NCI-H2227 (cell line): ENCODE results near the gene HSD17B4.
"Not testable (repeated sequence)": the region's sequence is repeated elsewhere in the genome, so short reads cannot be mapped to it uniquely, and the experiment has no call there.

Experiments
- DNase-seq: peaks from one replicate; lab custom pipeline; 2025; ENCODE audit not compliant: unreplicated experiment; lab: John Stamatoyannopoulos, UW

The HSD17B4 gene

DNA sequence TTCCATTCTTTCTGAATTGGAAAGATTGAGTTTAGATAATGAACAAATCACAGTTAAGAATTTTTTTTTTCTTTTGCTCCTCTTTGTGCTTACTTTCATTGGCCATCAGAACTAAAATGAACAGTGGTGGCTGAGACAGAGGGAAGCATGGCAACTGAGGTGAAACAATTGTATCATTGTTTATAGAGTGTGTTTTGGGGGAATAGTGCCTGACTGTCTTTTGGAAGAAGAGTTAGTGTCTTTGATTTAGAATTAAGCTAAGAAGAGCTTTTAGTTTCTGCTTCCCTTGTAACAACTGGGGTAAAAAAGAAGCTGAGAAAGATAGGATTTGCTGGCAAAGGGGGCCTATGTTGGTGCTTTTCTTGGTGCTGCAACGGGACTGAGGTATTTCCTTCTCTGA, 24.0 kb downstream of the HSD17B4 start:
- DNase-seq, result no peak

- DNase-seq, result no peak
Observed at GRCh38 chr5:119478781-119479180, 26.5 kb downstream of the HSD17B4 start.

- DNase-seq, result not testable (repeated sequence)
Observed at GRCh38 chr5:119480629-119481028, 28.3 kb downstream of the HSD17B4 start.

DNA sequence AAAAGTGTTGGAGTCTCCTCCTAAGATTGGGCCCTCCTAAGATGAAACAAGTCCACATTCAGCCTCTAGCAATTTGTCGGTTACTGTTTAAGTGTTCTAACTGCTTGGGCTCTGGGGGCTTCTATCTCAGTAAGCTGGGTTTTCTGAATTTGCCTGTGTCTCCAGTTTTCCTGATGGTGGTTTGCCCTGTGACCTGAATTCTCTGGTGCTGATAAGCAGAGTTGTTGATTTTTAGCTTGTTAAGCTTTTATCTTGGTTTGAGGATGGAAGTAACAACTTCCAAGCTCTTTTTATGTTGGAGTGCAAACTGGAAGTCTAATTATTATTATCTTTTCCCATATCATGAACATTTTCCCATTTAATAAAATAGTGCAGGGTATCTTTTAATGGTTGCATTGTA, 30.9 kb downstream of the HSD17B4 start:
- DNase-seq, result no peak

- no peak for DNase-seq
Observed at GRCh38 chr5:119484884-119485283, 32.6 kb downstream of the HSD17B4 start.

- no peak for DNase-seq
Observed at GRCh38 chr5:119501671-119502179, 49.4 kb downstream of the HSD17B4 start.

GRCh38 chr5:119503939-119504338, 51.6 kb downstream of the HSD17B4 start:
- not testable (repeated sequence) for DNase-seq

DNA sequence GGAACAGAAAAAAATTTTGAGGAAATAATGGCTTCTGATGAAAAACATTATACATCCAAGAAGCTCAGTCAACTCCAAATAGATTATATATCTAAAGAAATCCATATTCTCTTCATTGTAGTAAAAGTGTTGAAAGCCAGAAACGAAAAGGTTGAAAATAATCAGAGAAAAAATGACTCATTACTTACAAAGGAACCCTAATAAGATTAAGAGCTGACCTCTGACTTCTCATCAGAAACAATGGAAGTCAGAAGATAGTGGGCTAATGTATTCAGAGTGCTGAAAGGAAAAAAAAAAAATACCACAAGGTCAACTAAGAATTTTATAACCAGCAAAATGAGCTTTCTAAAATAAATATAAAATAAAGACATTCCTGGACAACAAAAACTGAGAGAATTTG, 60.0 kb downstream of the HSD17B4 start:
- DNase-seq, result no peak

GRCh38 chr5:119515192-119515591, 62.9 kb downstream of the HSD17B4 start:
- no peak for DNase-seq

- not testable (repeated sequence) for DNase-seq
Observed at GRCh38 chr5:119517115-119517514, 64.8 kb downstream of the HSD17B4 start.

GRCh38 chr5:119521232-119521631, 68.9 kb downstream of the HSD17B4 start:
- DNase-seq, result no peak

DNA sequence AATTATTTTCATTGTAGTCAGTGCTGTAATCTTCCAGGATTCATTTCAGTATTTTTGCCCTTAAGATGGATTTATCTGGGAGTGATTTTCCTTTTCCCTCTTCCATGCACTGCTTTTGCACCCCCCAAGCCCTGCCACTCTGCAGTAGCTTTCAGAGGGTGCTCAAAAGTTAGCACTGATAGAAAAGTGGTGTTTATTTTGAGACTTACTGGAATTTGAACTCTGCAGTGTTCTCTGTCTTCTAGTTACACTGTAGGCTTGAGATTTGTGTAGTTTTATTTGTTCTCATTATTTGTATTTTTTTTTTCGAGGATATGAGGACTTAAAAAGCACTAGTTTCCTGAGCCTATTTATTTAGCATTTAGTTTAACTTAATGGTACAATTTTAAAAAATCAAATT, 70.5 kb downstream of the HSD17B4 start:
- no peak for DNase-seq

DNA sequence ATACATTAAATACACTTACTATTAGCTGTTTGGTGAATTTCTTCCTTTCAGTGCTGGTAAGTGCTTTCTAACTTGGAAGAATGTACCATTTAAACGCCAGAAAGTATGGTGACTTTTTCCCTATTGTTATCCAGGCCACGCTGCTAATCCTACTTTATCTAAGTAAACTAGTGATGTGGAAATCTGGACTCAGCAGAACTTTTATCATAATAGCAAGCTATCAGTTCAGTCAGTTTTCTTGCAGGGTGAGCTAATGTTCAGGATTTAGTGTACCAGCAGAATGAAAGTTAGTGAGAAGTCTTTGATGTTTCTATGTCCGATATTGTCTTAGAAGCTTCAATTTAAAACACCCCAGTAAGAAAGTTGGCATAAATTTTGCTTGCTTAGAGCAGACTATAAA, 72.2 kb downstream of the HSD17B4 start:
- no peak for DNase-seq

DNA sequence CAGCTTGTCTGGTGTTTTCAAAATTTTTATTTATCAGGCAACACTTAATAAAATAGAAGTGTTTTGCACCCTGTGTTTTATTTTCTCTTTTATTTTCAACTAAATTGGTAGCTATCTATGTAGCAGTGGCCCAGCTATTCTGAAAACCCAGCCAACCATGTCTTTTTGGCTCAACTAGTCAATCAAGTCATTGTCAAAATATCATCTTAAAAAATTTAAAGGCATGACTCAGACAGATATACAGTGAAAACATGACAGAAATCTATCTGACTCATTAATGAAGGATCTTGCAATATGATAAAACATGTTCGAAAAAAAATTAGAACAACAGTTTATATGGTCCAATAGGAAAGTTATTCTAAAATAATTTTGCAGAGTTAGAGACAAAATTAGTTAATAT, 75.1 kb downstream of the HSD17B4 start:
- DNase-seq, result no peak

DNA sequence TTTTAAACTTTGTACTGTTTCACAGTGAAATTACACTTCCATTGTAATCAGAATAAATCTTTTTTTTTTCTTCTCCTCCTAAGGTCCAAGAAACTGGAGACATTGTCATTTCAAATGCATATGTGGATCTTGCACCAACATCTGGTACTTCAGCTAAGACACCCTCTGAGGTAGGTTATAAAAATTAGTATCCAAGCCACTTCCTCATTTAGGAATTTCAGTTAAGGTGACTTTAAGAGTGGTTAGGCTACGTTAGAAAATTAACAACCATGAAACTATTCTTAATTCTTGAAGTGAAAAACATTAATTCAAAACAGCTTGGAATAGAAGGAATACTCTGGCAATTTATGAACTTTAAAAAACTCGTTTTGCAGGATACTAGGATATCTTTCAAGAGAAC, 77.5 kb downstream of the HSD17B4 start:
- DNase-seq, result no peak

- no peak for DNase-seq
Observed at GRCh38 chr5:119532637-119533036, 80.3 kb downstream of the HSD17B4 start.

- DNase-seq, result no peak
Observed at GRCh38 chr5:119537704-119538103, 85.4 kb downstream of the HSD17B4 start.

DNA sequence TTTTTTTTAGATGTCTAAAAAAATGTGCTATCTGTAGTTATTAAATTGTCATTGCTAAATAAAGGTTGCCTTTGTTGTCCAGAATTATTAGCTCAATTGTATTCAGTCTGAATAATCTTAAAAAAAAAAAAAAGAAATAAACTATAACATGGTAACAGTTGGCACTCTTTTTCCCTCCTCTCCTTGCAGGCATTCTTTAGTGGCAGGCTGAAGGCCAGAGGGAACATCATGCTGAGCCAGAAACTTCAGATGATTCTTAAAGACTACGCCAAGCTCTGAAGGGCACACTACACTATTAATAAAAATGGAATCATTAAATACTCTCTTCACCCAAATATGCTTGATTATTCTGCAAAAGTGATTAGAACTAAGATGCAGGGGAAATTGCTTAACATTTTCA, 89.4 kb downstream of the HSD17B4 start:
- DNase-seq, result no peak

GRCh38 chr5:119551819-119552218, 99.5 kb downstream of the HSD17B4 start:
- no peak for DNase-seq

GRCh38 chr5:119554597-119554996, 102.3 kb downstream of the HSD17B4 start:
- no peak for DNase-seq

DNA sequence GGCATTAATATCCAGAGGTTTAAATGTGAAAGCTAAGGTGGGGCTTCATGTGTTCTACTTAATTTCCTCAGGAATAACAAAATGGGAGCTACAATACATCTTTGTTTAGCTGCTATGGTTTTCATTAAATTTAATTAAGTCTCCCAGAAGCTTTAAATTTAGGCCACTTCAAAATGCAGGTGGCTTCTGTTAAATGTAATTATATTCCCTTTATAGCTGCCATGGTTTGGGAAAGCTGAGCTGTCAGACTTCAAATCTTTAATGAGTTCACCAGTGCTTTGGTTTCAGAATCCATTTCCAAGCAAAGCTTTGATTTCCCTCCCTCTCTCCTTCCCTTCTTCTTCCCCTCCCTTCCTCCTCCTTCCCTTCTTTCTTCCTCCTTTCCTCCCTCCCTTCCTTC, 118.6 kb downstream of the HSD17B4 start:
- DNase-seq, result no peak

GRCh38 chr5:119578937-119579336, 126.6 kb downstream of the HSD17B4 start:
- no peak for DNase-seq

DNA sequence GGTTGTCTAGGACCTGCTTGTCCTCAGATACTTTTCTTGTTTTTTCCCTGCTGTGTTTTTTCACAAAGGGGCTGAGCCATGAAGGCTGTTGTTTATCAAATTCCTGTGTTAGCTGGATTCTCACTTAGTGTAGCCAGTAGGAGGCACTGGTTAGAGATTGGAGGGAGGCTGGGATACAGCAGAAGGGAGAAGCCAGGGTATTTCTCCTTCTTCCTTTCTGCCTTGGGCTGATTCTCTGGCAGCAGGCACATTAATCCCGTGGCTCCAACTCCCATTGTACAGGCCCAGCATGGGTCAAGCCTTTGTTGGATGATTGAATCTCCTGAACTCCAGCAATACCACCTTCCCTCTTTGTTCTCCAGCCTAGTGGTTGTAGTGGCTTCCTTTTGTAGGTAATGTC, 130.7 kb downstream of the HSD17B4 start:
- DNase-seq, result no peak

DNA sequence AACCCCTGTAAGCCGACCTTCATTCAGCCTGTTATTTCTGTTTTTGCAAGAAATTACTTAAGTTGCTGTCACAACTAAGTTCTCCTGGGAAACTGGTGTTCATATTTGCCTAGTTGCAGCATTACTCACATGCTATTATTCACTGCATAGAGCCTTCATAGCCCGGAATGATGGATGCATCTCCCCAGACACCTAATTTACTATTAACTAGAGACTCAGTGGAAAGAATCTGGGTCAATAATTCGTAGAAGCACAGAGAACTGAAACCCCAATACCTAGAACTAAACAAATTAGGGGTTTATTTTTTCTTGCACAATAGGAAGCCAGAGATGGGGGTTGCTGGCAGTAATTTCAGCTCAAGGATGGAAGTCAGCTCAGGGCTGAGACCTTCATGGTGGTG, 131.4 kb downstream of the HSD17B4 start:
- DNase-seq, result no peak
